Upper lobe of right lung (tissue), 1 donor: ENCODE measurements around the gene EFCAB11. TPM values are rescaled to one million over a fixed set of nuclear protein-coding genes. Genes with fewer than 3 reads are reported as not detected.

Source experiments
- ATAC-seq: fragments of 200-7000 bp; cut with Tn5 transposase; one replicate; pipeline ENCODE4 v1.9.1; 2020; ENCODE audit warnings: mild to moderate bottlenecking, moderate library complexity
- DNase-seq: peaks from one replicate; pipeline ENCODE4 v3.0.0-alpha.2; 2020
- H3K27ac ChIP-seq: fragments of 200-600 bp; one replicate; pipeline ENCODE4 v1.8.0; 2022
- H3K27me3 ChIP-seq: fragments of 200-600 bp; one replicate; pipeline ENCODE4 v1.8.0; 2022; ENCODE audit warnings: mild to moderate bottlenecking
- H3K36me3 ChIP-seq: fragments of 200-600 bp; one replicate; pipeline ENCODE4 v1.8.0; 2022
- H3K4me1 ChIP-seq: fragments of 200-600 bp; one replicate; pipeline ENCODE4 v1.8.0; 2022
- H3K4me3 ChIP-seq: fragments of 200-600 bp; one replicate; pipeline ENCODE4 v1.8.0; 2022; ENCODE audit warnings: mild to moderate bottlenecking
- H3K9me3 ChIP-seq: fragments of 200-600 bp; one replicate; pipeline ENCODE4 v1.8.0; 2022
- CTCF ChIP-seq: fragments of 200-600 bp; IDR thresholded peaks from one replicate; pipeline ENCODE4 v1.8.0; 2022; ENCODE audit warnings: antibody characterized with exemption
- intact Hi-C: fragments of 100-400 bp; cut with DNase I; formaldehyde crosslinking; loops from one replicate; pipeline ENCODE4 v1.11.0; 2022
- total RNA-seq: library from RNA; stranded (reverse); fragmentation: NEBNext Ultra II Directional; extraction: Animal tissue kit (Norgen Biotek cat#: 25700); gene quantifications from one replicate; pipeline ENCODE4 v1.2.1, GENCODE V29; 2021
- donor health status: DM: no; HTN: yes; CAD: no; lungs with severe emphysema.

EFCAB11 gene
- total RNA-seq, 1 donor from 2014 or later, result 4.0 TPM

- H3K4me3 ChIP-seq, result no peak overlapping the region
- no peak overlapping the region for H3K27ac ChIP-seq
- H3K4me1 ChIP-seq, result no peaks in the 10 kb centered on the region
- intact Hi-C loops, result loop anchor here (10.0 kb wide), 1 partner anchor 876 kb away; no protein-coding TSS in a partner anchor
- TF ChIP-seq CTCF, result no peak
- ATAC-seq (peak; percentile 66), DNase-seq (no peak)
- H3K36me3 ChIP-seq, result no peaks in the 10 kb centered on the region
- H3K9me3 ChIP-seq, result no peaks in the 10 kb centered on the region
- no peaks in the 10 kb centered on the region for H3K27me3 ChIP-seq
Observed at GRCh38 chr14:89911010-89911919, 43.3 kb downstream of the EFCAB11 start.

GRCh38 chr14:89910691-89911009 lies 43.9 kb downstream of the EFCAB11 start:
- TF ChIP-seq CTCF, result no peak
- no peaks in the 10 kb centered on the region for H3K4me1 ChIP-seq
- no peak overlapping the region for H3K4me3 ChIP-seq
- ATAC-seq, result no peak
- H3K9me3 ChIP-seq, result no peaks in the 10 kb centered on the region
- H3K36me3 ChIP-seq, result no peaks in the 10 kb centered on the region
- intact Hi-C loops, result loop anchor here (10.0 kb wide), 1 partner anchor 876 kb away; no protein-coding TSS in a partner anchor
- no peak for DNase-seq
- H3K27me3 ChIP-seq, result no peaks in the 10 kb centered on the region
- no peak overlapping the region for H3K27ac ChIP-seq

- intact Hi-C loops, result no loop called here
- Histone ChIP-seq H3K4me3 (no peak overlapping the region), H3K4me1 (no peaks in the 10 kb centered on the region), H3K36me3 (no peaks in the 10 kb centered on the region), H3K27me3 (no peaks in the 10 kb centered on the region), H3K9me3 (no peaks in the 10 kb centered on the region), H3K27ac (no peak overlapping the region)
- no peak for DNase-seq
- ATAC-seq, result no peak
- TF ChIP-seq CTCF, result no peak
Observed at GRCh38 chr14:89909586-89909985, 44.9 kb downstream of the EFCAB11 start.

- intact Hi-C loops, result no loop called here
- H3K36me3 ChIP-seq, result no peaks in the 10 kb centered on the region
Observed at GRCh38 chr14:89908712-89909450, 45.6 kb downstream of the EFCAB11 start.

GRCh38 chr14:89907655-89908054 lies 46.9 kb downstream of the EFCAB11 start:
- Histone ChIP-seq H3K4me1 (no peaks in the 10 kb centered on the region), H3K36me3 (no peaks in the 10 kb centered on the region), H3K4me3 (no peak overlapping the region), H3K9me3 (no peaks in the 10 kb centered on the region), H3K27me3 (no peaks in the 10 kb centered on the region), H3K27ac (no peak overlapping the region)
- no peak for TF ChIP-seq CTCF
- DNase-seq, result no peak
- intact Hi-C loops, result no loop called here
- no peak for ATAC-seq

More at GRCh38 chr14:89908712-89909450, 45.6 kb downstream of the EFCAB11 start:
- no peak overlapping the region for H3K4me3 ChIP-seq
- no peak for ATAC-seq
- H3K4me1 ChIP-seq, result no peaks in the 10 kb centered on the region
- H3K27ac ChIP-seq, result no peak overlapping the region
- no peak for TF ChIP-seq CTCF
- no peak for DNase-seq
- H3K27me3 ChIP-seq, result no peaks in the 10 kb centered on the region
- H3K9me3 ChIP-seq, result no peaks in the 10 kb centered on the region
